HCEC 1CT (cell line): Measurements from ENCODE around the gene PTPRN2.
"Not testable (repeated sequence)": the region's sequence is repeated elsewhere in the genome, so short reads cannot be mapped to it uniquely, and the experiment has no call there.

ENCODE experiments used
- DNase-seq: peaks from one replicate; pipeline ENCODE4 v3.0.0-alpha.2; 2017

Gene PTPRN2

DNA sequence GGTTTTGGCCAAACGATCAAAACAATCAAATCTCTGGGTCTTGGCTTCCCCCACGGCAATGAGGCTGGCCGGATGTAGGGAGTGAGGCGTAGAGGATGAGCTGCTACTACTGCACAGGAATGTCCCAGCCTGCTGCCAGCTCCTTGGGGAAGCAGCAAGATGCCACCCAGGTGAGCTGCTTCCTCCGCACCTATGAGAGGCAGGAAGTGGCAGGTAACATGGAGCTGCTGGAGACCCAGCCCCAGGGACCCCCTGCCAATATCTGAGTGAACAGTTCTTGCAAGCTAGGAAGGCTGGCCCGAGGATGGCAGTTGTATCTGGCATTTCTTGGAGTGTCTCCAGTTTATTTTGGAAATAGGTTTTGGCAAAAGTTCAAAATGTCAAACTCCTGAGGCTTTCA is 837.3 kb downstream of the PTPRN2 start:
- DNase-seq: no peak

DNA sequence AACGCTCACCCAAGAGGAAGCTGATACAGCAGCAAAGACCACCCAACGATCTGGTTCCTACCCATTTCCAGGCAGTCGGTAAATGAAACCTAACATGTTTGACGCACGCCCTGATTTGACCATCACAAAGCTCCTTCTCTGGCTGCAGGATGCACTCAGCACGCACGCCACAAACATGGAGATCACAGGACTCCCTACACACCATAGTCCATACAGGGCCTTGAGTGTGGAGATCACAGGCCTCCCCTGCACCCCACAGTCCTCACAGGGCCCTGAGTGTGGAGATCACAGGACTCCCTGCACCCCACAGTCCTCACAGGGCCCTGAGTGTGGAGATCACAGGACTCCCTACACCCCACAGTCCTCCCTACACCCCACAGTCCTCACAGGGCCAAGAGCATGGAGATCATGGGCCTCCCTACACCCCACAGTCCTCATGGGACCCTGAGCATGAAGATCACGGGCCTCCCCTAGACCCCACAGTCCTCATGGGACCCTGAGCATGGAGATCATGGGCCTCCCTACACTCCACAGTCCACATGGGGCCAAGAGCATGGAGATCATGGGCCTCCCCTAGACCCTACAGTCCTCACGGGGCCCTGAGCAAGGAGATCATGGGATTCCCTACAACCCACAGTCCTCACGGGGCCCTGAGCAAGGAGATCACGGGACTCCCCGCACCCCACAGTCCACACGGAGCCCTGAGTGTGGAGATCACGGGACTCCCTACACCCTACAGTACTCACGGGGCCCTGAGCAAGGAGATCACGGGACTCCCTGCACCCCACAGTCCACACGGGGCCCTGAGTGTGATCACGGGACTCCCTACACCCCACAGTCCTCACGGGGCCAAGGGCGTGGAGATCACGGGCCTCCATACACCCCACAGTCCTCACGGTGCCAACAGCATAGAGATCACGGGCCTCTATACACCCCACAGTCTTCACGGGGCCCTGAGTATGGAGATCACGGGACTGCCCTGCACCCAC is 841.6 kb downstream of the PTPRN2 start:
- no peak for DNase-seq

DNA sequence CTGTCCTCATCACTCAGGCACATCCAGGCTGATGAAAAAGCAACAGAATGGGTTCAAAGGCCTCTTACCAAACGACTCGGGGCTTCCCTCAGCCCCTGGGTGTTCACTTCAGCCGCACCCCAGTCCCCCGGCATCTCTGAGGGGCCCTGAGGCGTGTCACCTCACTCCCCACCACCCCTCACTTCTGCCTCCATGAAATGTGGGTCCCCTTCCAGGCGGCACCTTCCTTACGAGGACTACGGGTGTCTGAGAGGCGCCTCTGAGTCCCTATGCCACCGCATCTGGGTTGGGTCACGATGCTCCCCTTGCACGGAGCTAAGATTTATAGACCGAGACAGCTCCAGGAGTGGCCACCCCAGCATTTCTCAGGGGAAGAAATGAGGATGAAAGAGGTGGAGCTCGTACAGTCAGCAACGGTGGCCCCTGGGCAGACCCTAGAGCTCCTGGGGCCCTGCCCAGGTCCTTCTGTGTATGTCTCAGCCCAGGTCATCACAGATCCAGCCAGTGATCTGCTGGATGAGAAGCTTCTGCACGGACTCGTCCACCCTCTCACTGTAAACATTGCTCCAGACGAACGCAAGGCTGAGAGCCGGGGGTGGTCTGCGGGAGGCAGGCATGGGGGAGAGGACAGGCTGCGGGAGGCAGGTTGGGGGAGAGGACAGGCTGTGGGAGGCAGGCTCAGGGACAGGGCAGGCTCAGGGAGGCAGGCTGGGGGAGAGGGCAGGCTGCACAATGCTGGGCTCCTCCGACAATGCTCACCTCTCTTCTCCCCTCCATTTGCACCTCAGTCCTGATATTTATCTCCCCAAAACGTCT is 842.6 kb downstream of the PTPRN2 start:
- DNase-seq: no peak

DNA sequence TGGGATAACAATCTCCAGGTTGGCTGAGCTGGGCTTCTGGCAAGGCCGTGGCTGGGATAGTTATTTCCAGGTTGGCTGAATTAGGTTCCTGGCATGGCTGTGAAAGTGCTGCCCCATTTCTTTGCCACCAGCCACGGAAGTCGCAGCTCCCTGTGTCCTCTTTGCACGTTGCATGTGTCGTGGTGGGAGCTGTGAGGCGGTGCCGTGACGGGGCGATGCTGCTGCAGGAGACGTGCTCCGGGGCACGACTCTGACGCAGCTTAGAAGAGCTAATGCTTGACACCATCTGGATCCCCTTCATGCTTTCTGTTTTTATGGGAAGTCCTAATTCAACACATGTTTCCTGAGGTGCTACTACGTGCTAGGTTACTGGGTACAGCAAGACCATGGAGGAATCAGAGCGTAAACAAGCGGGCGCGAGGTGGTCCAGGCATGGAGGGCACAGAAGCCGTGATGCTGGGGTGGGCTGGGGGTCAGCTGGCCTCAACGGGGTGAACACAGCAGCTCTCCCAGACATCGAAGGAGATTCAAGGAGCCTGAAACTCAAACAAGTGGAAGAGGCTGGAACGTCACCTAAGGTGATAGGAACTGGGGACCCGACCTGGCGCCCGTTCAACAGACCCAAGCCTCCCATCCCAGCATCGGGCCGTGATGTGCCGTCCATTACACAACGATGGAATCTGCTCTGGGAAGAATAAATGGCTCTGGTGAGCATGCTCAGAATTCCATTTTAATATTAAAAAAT is 843.7 kb downstream of the PTPRN2 start:
- no peak for DNase-seq

DNA sequence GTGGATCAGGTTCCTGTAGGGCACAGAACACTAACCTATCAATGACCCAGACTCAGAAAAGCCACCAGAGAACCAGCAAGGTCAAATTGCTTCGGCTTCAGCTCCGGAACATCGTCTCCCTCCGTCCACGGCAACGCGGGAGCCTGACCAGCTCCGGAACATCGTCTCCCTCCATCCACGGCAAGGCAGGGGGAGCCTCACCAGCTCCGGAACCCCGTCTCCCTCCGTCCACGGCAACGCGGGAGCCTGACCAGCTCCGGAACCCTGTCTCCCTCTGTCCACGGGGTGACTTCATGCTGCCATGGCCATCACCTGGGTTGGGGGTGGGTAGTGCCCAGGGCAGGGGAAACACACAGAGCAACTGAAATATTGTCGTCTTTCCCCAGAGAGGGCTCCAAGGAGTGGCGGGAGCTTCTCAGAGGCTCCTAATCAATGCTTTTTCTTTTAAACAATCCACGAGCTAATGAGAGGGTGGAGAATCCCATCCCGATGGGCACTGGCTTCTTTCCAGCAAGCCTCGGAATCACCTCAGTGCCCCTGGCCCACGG is 847.3 kb downstream of the PTPRN2 start:
- DNase-seq: no peak

DNA sequence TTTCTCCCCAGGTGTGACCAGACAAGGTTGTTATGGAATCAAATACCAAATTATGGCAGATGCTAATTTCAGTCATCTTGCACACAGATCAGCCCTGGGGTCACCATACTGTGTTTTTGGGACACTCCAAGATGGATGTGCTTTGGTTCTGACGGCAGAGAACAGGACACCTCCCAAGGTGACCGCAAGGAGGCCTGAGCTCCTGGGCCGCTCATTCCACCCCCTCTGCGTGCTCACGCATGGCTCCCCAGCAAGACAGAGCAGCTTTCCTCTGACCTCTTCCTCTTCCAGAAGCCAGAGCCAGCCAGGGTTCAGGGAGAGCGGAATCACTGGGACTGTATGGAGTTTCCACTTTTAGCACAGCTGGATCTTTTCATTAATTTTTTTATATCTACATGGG is 848.0 kb downstream of the PTPRN2 start:
- no peak for DNase-seq

DNA sequence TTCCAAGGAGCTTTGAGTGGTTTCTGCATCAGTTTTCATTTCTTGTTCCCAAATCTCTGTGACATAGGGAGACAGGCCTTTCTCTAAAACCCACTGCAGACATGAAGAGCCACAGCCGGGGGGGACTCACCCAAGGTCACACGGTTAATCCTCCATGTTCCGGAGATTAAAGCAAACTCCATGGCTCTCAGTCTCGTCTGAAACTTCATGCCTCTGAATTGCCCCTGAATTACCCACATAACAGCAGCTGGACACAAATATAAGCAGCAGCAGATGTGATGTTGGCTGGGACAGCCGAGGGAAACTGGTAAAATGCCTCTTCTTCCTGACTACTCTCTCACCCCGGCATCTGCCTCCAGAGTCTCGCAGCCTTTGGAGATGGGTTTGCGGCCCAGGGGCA is 848.6 kb downstream of the PTPRN2 start:
- no peak for DNase-seq

DNA sequence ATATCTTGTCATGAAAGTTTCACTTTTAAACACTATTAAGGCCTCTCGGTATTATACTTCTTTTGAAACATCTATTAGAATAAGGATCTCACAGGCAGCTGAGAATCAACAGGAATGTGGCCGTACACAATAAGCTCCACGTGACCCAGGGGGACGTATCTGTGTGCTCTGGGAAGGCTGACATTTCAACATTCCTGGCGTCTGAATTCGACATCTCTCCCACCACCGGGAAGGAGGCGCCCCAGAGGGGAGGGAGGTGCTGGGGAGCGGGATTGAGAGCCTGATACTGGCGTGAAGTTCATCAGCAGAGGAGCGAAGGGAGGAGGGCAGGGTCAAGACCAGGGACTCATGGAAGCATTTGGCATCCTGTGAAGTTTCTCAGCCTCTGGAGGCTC is 849.6 kb downstream of the PTPRN2 start:
- no peak for DNase-seq

DNA sequence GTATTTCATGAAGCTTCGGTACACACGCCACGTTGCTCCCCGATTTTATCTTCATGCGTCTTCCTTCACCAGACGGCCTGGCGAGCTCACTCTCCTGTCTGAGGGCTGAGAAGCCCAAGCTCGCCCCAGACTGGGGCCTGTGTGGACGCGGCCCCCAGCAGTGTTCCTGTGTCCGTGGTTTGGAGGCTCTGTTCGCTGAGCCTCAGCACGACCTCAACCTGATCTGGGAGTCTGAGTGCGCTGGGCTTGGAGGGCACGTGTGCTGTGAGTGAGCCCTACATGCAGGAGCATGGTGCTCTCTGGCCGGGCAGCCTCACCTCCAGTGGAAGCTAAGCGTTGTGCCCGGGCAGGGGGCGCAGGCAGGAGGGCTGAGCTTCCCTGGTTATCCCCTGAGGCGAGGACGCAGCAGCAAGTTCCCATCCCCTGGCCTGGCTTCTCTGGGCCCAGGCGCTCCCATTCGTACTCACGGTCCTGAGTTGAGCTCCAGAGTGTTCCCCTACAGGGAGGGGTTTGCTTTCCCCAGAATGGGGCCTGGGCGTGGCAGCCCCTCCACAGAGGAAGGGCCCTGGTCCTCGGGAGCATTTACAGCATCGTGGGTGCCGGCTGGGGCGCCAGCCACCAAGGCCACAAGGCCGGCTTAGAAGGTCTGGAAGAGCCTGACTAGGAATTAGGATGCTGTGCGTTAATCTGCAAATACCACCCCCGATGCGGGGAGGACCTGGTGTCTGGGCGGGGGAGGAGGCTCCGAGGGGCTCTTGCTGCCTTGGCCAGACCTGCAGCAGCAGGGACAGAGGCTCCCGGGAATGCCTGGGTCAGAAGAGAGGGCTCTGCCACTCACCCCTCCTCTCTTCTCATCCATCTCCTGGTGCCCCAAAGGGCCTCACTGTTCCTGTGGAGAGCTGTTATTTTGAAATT is 850.2 kb downstream of the PTPRN2 start:
- no peak for DNase-seq

DNA sequence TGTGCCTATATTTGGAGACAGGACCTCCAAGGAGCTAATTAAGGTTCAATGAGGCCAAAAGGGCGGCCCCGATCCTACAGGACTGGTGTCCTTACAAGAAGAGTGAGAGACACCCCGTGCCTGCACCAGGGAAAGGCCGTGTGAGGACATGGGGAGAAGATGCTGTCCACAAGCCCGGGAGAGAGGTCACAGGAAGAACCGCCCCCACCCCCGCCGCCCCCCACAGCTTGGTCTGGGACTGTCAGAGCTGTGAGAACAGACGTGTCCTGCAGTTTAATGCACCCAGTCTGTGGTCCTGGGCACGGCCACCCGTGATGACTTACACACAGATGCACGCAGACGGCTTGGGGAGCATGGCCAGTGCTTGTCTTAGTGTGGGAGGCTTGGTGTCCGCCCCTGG is 851.3 kb downstream of the PTPRN2 start:
- no peak for DNase-seq

DNA sequence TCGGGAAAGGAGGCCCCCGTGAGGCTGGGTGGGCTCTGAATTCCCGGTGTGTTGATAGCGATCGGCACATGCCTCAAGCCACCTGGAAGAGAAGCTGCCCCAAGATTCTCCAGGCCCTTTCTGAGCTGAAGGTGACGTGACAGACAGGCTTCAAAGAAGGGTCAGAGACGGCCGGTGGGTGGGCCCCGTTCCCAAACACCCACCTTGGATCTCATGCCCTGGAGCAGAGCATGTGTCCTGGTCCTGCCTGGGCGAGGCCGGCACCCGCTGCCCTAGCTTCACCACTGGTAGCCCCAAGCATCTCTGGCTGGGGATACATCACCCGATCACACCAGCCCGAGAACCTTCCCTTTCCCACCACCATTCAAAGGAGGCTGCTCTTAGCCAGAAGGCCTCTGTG is 851.8 kb downstream of the PTPRN2 start:
- no peak for DNase-seq

DNA sequence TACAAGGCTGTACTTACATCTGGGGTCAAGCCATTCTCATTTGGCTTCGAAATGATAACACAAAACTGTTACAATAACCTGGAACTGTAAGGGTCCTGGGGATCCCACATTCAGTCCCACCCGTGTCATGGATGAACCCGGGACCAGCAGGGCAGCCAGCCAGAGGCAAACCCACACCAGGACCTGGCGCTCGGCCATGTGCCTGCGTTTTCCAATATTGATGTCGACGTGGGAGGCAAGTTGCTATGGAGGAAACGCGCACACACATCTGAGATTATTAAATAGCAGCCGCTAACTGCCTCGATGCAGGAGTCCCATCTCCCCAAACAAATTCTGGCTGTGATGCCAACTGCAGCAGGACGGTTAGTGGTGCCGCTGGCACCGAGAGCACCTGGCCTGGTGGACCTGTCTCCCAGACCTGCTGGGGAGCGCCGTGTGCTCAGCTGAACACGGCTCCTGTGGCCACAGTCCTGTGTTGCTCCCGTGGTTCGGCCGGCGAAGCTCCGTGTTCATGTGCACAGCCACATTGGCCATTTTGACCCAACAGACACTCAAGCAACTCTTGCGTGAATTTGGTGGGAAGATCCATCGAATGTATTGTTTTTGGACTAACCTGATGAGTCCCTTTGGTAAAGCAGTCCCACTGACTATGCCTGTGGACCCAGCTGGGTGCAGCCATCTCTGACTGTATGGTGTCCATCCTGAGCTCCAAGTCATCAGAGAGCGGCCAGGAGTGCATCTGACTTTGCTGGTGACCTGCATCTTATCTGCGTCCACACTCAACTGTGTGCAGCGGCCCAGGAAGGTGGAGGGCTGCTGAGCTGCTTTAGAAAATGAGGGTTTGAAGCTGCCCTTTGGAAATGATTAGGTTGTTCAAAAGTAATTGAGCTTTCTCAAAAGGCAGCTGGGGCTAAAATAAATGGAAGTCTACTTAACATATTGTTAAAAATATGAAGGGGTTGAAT is 852.7 kb downstream of the PTPRN2 start:
- no peak for DNase-seq

DNA sequence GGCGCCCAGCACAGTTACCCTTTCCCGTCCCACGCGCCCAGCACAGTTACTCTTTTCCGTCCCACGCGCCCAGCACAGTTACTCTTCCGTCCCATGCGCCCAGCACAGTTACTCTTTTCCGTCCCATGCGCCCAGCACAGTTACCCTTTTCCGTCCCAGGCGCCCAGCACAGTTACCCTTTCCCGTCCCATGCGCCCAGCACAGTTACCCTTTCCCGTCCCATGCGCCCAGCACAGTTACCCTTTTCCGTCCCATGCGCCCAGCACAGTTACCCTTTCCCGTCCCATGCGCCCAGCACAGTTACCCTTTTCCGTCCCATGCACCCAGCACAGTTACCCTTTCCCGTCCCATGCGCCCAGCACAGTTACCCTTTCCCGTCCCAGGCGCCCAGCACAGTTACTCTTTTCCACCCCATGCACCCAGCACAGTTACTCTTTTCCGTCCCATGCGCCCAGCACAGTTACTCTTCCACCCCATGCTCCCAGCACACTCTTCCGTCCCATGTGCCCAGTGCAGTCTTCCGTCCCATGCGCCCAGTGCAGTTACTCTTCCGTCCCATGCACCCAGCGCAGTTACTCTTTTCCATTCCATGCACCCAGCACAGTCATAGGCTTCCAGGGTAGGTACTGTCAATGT is 853.7 kb downstream of the PTPRN2 start:
- DNase-seq: not testable (repeated sequence)

DNA sequence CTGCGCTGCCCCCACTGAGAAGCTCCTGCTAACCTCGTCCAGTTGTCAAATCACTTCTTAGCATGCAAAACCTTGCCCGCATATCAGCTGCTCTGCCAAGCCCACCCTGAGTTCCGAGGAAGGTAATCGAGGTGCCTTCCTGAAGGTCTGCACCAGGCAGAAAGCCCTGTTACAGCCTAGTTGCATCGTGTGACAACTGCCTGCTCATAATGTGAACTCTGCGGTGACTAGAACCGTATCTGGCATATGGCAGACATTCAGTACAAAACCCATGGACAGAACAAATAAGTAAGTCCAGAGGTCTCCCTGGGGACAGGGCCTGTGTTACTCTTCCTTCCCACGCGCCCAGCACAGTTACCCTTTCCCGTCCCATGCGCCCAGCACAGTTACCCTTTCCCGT is 856.5 kb downstream of the PTPRN2 start:
- DNase-seq: no peak

DNA sequence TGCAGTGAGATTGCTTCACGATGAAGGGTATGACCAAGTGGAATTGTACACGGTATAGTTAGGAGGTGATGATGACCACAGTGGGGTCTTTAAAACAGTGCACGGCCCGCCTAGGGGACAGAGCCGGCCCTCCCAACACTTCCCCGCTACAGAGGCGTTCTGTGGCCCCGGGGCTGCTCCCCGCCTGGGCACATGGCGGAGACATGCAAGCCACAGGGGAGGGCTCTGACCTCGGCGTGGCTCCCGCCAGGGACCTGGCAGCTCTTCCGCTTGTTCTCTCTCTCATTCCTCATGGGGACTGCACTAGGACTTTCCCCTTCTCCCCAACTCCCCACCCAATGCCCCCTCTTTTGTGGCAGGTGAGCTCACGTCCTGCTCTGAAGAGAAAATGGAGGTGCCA is 857.0 kb downstream of the PTPRN2 start:
- DNase-seq: no peak

DNA sequence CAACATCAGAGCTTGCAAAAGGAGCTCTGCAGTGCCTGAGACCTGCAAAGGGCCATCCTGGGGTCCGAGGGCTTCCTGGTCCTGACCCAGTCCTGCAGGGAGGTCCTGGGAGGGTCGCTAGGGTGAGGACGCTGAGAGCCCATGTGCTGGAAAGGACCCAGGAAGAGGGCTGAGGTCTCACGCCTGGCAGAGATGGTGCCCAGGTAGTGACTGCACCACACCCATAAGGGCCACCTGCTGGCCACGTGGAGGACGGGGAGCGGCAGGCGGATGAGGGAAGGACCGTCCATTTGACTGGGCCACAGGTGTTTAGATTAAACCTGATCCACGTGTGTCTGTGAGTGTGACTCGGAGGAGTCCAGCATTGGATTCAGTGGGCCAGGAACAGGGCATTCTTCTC is 858.1 kb downstream of the PTPRN2 start:
- no peak for DNase-seq

DNA sequence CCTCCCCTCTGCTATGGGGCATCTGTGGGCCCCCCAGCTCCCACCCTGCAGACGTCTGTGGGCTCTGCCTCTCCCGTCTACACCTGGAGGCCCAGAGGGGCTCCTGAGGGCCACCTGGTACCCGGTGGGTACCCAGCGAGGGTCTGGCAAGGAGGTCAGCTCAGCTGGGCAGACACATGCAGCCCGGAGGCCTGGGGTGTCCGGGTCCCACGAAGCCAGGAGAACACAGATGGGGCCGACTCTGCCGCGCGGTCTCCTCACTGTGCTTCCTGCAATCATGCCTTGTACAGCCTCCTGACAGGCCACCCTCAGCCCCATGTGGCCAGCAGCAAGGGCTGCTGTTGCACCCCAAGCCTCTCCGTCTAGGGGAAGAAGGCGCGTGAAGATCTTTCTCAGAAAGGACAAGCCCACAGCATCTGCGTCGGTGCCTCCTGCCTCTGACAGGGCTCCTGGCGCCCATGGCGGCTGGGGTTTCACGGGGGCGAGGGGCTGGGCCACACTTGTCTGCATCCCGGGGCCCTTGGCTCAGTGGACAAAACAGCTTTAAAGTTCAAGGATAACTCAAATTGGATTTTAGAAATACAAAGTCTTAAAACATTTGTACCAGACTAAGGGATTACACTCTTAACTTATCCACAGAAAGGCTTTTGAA is 859.5 kb downstream of the PTPRN2 start:
- no peak for DNase-seq

DNA sequence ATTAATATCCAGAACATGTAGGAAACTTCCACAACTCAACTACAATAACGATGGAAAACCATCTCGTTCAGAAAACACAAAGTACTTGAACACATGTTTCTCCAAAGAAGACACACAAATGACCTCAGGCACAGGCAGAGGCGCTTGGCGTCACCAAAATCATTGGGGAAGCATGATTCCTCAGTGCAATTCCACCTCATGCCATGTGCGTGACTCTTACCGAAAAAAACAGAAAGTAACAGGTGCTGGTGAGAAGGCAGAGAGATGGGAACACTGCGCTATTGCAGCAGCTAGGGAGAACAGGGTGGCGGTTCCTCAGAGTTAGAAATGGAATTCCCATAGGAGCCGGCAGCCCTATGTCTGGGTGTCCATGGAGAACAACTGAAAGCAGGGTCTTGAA is 860.9 kb downstream of the PTPRN2 start:
- no peak for DNase-seq

DNA sequence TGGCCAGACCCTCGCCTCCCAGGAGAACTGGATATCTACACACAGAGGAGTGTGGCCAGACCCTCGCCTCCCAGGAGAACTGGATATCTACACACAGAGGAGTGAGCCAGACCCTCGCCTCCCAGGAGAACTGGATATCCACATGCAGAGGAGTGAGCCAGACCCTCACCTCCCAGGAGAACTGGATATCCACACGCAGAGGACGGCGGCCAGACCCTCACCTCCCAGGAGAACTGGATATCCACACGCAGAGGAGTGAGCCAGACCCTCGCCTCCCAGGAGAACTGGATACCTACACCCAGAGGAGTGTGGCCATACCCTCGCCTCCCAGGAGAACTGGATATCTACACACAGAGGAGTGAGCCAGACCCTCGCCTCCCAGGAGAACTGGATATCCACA is 862.3 kb downstream of the PTPRN2 start:
- DNase-seq: not testable (repeated sequence)

DNA sequence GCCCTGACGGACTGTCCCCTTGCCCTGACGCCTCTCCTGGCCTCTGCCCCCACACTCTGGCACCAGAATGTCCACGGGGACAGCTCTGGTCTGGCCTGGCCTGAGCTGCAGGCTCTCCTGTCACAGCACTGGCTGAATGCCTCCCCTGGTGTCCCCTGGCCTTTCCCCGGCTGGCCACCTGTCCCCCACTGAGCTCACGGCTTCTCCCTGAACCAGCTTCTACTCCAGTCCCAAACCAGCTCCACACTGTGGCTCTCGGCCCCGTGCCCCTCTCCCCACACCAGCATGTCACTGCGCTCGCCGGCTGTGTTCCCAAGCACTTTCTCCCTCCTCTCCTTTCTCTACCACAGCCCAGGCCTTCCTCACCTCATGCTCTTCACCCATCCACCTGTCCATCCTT is 864.4 kb downstream of the PTPRN2 start:
- DNase-seq: no peak
